A549 (cell line): ENCODE results near the gene SINHCAF. TPM values are rescaled to one million over a fixed set of nuclear protein-coding genes. Genes with fewer than 3 reads are reported as not detected.
"Not testable (repeated sequence)": the region's sequence is repeated elsewhere in the genome, so short reads cannot be mapped to it uniquely, and the experiment has no call there.

Experiments
- ATAC-seq, 2 experiments: fragments of 200-7000 bp in 1 of 2; fragments of >200 bp in 1 of 2; cut with Nextera tagmentation in 1 of 2; cut with Tn5 transposase in 1 of 2; 3 replicates each; pipeline versions ENCODE4 v1.8.0 to v1.9.1; 2018 to 2020; ENCODE audit warnings: mild to moderate bottlenecking in 1 of 2, moderate library complexity in 1 of 2
- CTCF ChIA-PET: fragments of 300-600 bp; sonication (Branson Sonifier 250); formaldehyde crosslinking; extraction: SDS; loops from one replicate; lab custom pipeline; 2021; ENCODE audit warnings: antibody characterized with exemption, inconsistent platforms; lab: Yijun Ruan, JAX
- POLR2A ChIA-PET: fragments of 350-600 bp; formaldehyde crosslinking; extraction: SDS; loops from one replicate; lab custom pipeline; 2021; ENCODE audit warnings: antibody characterized with exemption, inconsistent platforms; lab: Yijun Ruan, JAX
- DNase-seq, 2 experiments: peaks; one replicate each; pipeline versions ENCODE4 v3.0.0 to v3.0.0-alpha.2; 2011 to 2016; ENCODE audit warnings: low read depth in 1 of 2, low spot score in 1 of 2
- FAIRE-seq: peaks from 2 replicates; lab custom pipeline; 2011; peaks lifted over from hg19 to GRCh38; lab: Jason Lieb, UNC
- H3K27ac ChIP-seq, 2 experiments: fragments of >200 bp; sonication (Bioruptor Twin); formaldehyde crosslinking; 3 replicates each; pipeline ENCODE4 v1.5.1; 2016 to 2017
- H3K4me1 ChIP-seq: fragments of >200 bp; sonication (Bioruptor Twin); formaldehyde crosslinking; 3 replicates; pipeline ENCODE4 v1.6.1; 2016
- H3K4me2 ChIP-seq: fragments of >200 bp; sonication (Bioruptor Twin); formaldehyde crosslinking; 3 replicates; pipeline ENCODE4 v1.6.1; 2016
- H3K4me3 ChIP-seq: fragments of >200 bp; sonication (Bioruptor Twin); formaldehyde crosslinking; 3 replicates; pipeline ENCODE4 v1.5.1; 2016
- H3K9me3 ChIP-seq: fragments of >200 bp; sonication (Bioruptor Twin); formaldehyde crosslinking; 3 replicates; pipeline ENCODE4 v1.6.1; 2016
- BCL3 ChIP-seq: fragments of >200 bp; sonication (Bioruptor Twin); formaldehyde crosslinking; IDR thresholded peaks from 3 replicates; pipeline ENCODE4 v1.6.1; 2016
- CBX2 ChIP-seq: fragments of 200-600 bp; sonication (generic); IDR thresholded peaks from 2 replicates; pipeline ENCODE4 v1.6.1; 2016; ENCODE audit warnings: low read depth, mild to moderate bottlenecking, borderline replicate concordance
- CBX8 ChIP-seq: fragments of 200-600 bp; sonication (generic); IDR thresholded peaks from 2 replicates; pipeline ENCODE4 v1.6.1; 2016
- CEBPB ChIP-seq, 2 experiments: fragments of >200 bp in 1 of 2; sonication (Bioruptor Twin) in 1 of 2; formaldehyde crosslinking in 1 of 2; IDR thresholded peaks; 2 replicates each; pipeline ENCODE4 v1.6.1; 2012 to 2016
- CTCF ChIP-seq: fragments of >200 bp; sonication (Bioruptor Twin); formaldehyde crosslinking; IDR thresholded peaks from 3 replicates; pipeline ENCODE4 v1.5.1; 2016
- EP300 ChIP-seq, 2 experiments: fragments of >200 bp; sonication (Bioruptor Twin); formaldehyde crosslinking; IDR thresholded peaks; 2 replicates in 1 of 2; 3 replicates in 1 of 2; pipeline ENCODE4 v1.6.1; 2016 to 2017
- FOSB ChIP-seq: fragments of 250-450 bp; sonication (Bioruptor Pico); IDR thresholded peaks from 2 replicates; pipeline ENCODE4 v1.5.0; 2020; ENCODE audit warnings: mild to moderate bottlenecking, moderate library complexity
- FOSL2 ChIP-seq, 2 experiments: fragments of 450-650 bp in 1 of 2; fragments of >200 bp in 1 of 2; sonication (Bioruptor Twin) in 1 of 2; formaldehyde crosslinking; IDR thresholded peaks; 2 replicates each; pipeline versions ENCODE4 v1.5.0 to v1.6.1; 2016 to 2020; ENCODE audit warnings: mild to moderate bottlenecking in 1 of 2, moderate library complexity in 1 of 2
- FOXS1 ChIP-seq: fragments of 250-450 bp; sonication (Bioruptor Pico); IDR thresholded peaks from 2 replicates; pipeline ENCODE4 v1.5.0; 2020; ENCODE audit warnings: mild to moderate bottlenecking, moderate library complexity
- HDAC2 ChIP-seq: fragments of 200-600 bp; sonication (generic); IDR thresholded peaks from 2 replicates; pipeline ENCODE4 v1.6.1; 2016
- HES2 ChIP-seq: fragments of >200 bp; sonication (Bioruptor Twin); formaldehyde crosslinking; IDR thresholded peaks from 2 replicates; pipeline ENCODE4 v1.6.1; 2016
- HEYL ChIP-seq: fragments of 250-450 bp; sonication (Bioruptor Pico); IDR thresholded peaks from 2 replicates; pipeline ENCODE4 v1.8.0; 2021; ENCODE audit warnings: mild to moderate bottlenecking, moderate library complexity
- HOXB13 ChIP-seq: fragments of 250-450 bp; sonication (Bioruptor Pico); IDR thresholded peaks from 2 replicates; pipeline ENCODE4 v1.5.0; 2020; ENCODE audit warnings: low read depth, mild to moderate bottlenecking, moderate library complexity
- MAFK ChIP-seq: fragments of 450-650 bp; IDR thresholded peaks from 2 replicates; pipeline ENCODE4 v1.6.1; 2014; ENCODE audit not compliant: partially characterized antibody
- MYC ChIP-seq: IDR thresholded peaks from 2 replicates; pipeline ENCODE4 v1.6.1; 2012; ENCODE audit warnings: mild to moderate bottlenecking, inconsistent platforms, low read length, improper control_type of control experiment, borderline replicate concordance
- NFE2L2 ChIP-seq: fragments of 150-350 bp; conservative IDR thresholded peaks from 2 replicates; pipeline ENCODE4 v1.6.1; 2014; ENCODE audit warnings: low read length
- RAD21 ChIP-seq, 2 experiments: fragments of >200 bp in 1 of 2; sonication (Bioruptor Twin) in 1 of 2; formaldehyde crosslinking in 1 of 2; IDR thresholded peaks in 1 of 2; conservative IDR thresholded peaks in 1 of 2; 2 replicates in 1 of 2; 3 replicates in 1 of 2; pipeline ENCODE4 v1.6.1; 2012 to 2018; ENCODE audit warnings: inconsistent platforms in 1 of 2
- SMC3 ChIP-seq: fragments of >200 bp; sonication (Bioruptor Twin); formaldehyde crosslinking; IDR thresholded peaks from 3 replicates; pipeline ENCODE4 v1.6.1; 2018; ENCODE audit warnings: inconsistent platforms
- TFCP2L1 ChIP-seq: fragments of 250-450 bp; sonication (Bioruptor Pico); IDR thresholded peaks from 2 replicates; pipeline ENCODE4 v1.5.0; 2021; ENCODE audit warnings: mild to moderate bottlenecking
- ZC3H11A ChIP-seq: fragments of 450-650 bp; IDR thresholded peaks from 2 replicates; pipeline ENCODE4 v1.6.1; 2014; ENCODE audit warnings: antibody characterized with exemption, mild to moderate bottlenecking
- WGBS: methylation state at CpG from one replicate; pipeline ENCODE4 v1.1.6; 2017; ENCODE audit errors: missing lambda C conversion rate; 5-methylcytosine and 5-hydroxymethylcytosine counted together
- polyA plus RNA-seq, 4 experiments: library from polyadenylated mRNA; depleted of rRNA in 3 of 4; stranded (reverse); fragments of >200 nt; fragmentation: RNase III in 1 of 4; extraction: RNeasy Plus Mini Kit Qiagen cat#74134 plus additional on column Dnase treatment in 1 of 4; gene quantifications; 2 replicates in 3 of 4; 3 replicates in 1 of 4; pipeline ENCODE4 v1.2.3, GENCODE V29; 2011 to 2017

Gene SINHCAF
- polyA plus RNA-seq, 2 of the 4 experiments (the other 2 are of a cell fraction), result 38.8 to 106 TPM

- peak; percentile 85 to 91; a peak in 5 of 6 replicates for ATAC-seq
- FAIRE-seq, result no peak
- no peak for TF ChIP-seq CBX8
- TF ChIP-seq FOSB, result no peak
- TF ChIP-seq CEBPB (IDR thresholded peaks at IDR 0.05), result no peak
- TF ChIP-seq HEYL (CRISPR knock-in tag), result no peak
- TF ChIP-seq EP300 (IDR thresholded peaks at IDR 0.05), result no peak
- no peak for TF ChIP-seq FOXS1 (CRISPR knock-in tag)
- TF ChIP-seq HDAC2, result no peak
- no peak for TF ChIP-seq MYC
- TF ChIP-seq ZC3H11A, result no peak
- TF ChIP-seq RAD21 (conservative IDR thresholded peaks at IDR 0.05 in 1 of 2, IDR thresholded peaks at IDR 0.05 in 1 of 2), result peak; percentile 58 to 70
- no peak for TF ChIP-seq HES2
- no peak for TF ChIP-seq FOSL2 (IDR thresholded peaks at IDR 0.05)
- TF ChIP-seq FOSL2 (CRISPR knock-in tag; IDR thresholded peaks at IDR 0.05), result no peak
- no peak for TF ChIP-seq HOXB13 (CRISPR knock-in tag)
- peak; percentile 70 for TF ChIP-seq SMC3
- no peak for TF ChIP-seq CBX2
- peak; percentile 71 for TF ChIP-seq CTCF
- no peak for TF ChIP-seq TFCP2L1 (CRISPR knock-in tag)
- TF ChIP-seq NFE2L2, result no peak
- no peak for TF ChIP-seq MAFK
- TF ChIP-seq BCL3, result no peak
- TF ChIP-seq, all 56 proteins: peak for 3
- H3K4me1 ChIP-seq, result no peaks in the 10 kb centered on the region
- no peak overlapping the region for H3K27ac ChIP-seq
- POLR2A ChIA-PET, result no interaction called here
- no peaks in the 10 kb centered on the region for H3K9me3 ChIP-seq
- peak; percentile 67 to 79 for DNase-seq
- peak overlapping the region; percentile 82 for H3K4me2 ChIP-seq
- CTCF ChIA-PET, result interaction anchor here (0.9 to 9.8 kb wide), 17 partner anchors 9 to 392 kb away, joined by 3 to 72 read pairs (median 5); no protein-coding TSS in a partner anchor
- H3K4me3 ChIP-seq, result 0 out of 3 replicates have a peak overlapping the region, but pooled peaks have one; percentile 16
- 18% methylated on average over 11 of the region's 11 CpGs for WGBS
These were observed 87.1 kb downstream of the SINHCAF start for GRCh38 chr12:31238764-31239387.

- DNase-seq, H3K9me3 ChIP-seq, POLR2A ChIA-PET, ATAC-seq, FAIRE-seq, H3K4me1 ChIP-seq, H3K27ac ChIP-seq: not testable (repeated sequence)
- CTCF ChIA-PET, result interaction anchor here (0.6 to 9.8 kb wide), 13 partner anchors 9 to 1721 kb away, joined by 3 to 72 read pairs (median 7); no protein-coding TSS in a partner anchor
- 0 out of 3 replicates have a peak overlapping the region, but pooled peaks have one; percentile 16 for H3K4me3 ChIP-seq
- peak overlapping the region; percentile 82 for H3K4me2 ChIP-seq
- 32% methylated on average over 10 of the region's 10 CpGs for WGBS
These were observed 87.6 kb downstream of the SINHCAF start for GRCh38 chr12:31238333-31238732.
